Measurements from ENCODE around the gene ETV6. TPM values are rescaled to one million over a fixed set of nuclear protein-coding genes. Genes with fewer than 3 reads are reported as not detected.

ETV6 gene
- total RNA-seq, 2 donors from 2014 or later = 45.9 to 49.0 TPM

- no peaks in the 10 kb centered on the region for H3K27me3 Mint-ChIP-seq
- ATAC-seq (replicated peaks) = peak; percentile 61
- H3K4me1 Mint-ChIP-seq = peaks cover 41% of the 10 kb centered on the region
- H3K36me3 Mint-ChIP-seq (ENCODE audit: low read depth) = peaks cover 75% of the 10 kb centered on the region
- H3K4me3 Mint-ChIP-seq = peak overlapping the region; percentile 92
- peak overlapping the region; percentile 96 for H3K27ac Mint-ChIP-seq
- no peaks in the 10 kb centered on the region for H3K9me3 Mint-ChIP-seq
These were observed 3.8 kb downstream of the ETV6 start for GRCh38 chr12:11653215-11653753.

GRCh38 chr12:11654338-11654737 is 4.9 kb downstream of the ETV6 start:
- no peak overlapping the region for H3K27ac Mint-ChIP-seq

GRCh38 chr12:11654802-11655201 is 5.3 kb downstream of the ETV6 start:
- Mint-ChIP-seq H3K4me3 (peak overlapping the region; percentile 92), H3K27me3 (no peaks in the 10 kb centered on the region), H3K4me1 (peaks cover 56% of the 10 kb centered on the region), H3K36me3 (ENCODE audit: low read depth) (peaks cover 74% of the 10 kb centered on the region), H3K27ac (no peak overlapping the region), H3K9me3 (no peaks in the 10 kb centered on the region)
- ATAC-seq (replicated peaks) = no peak

More at GRCh38 chr12:11654338-11654737, 4.9 kb downstream of the ETV6 start:
- peaks cover 74% of the 10 kb centered on the region for H3K36me3 Mint-ChIP-seq (ENCODE audit: low read depth)
- no peaks in the 10 kb centered on the region for H3K9me3 Mint-ChIP-seq
- peak overlapping the region; percentile 92 for H3K4me3 Mint-ChIP-seq
- peaks cover 51% of the 10 kb centered on the region for H3K4me1 Mint-ChIP-seq
- ATAC-seq (replicated peaks) = no peak
- no peaks in the 10 kb centered on the region for H3K27me3 Mint-ChIP-seq

DNA sequence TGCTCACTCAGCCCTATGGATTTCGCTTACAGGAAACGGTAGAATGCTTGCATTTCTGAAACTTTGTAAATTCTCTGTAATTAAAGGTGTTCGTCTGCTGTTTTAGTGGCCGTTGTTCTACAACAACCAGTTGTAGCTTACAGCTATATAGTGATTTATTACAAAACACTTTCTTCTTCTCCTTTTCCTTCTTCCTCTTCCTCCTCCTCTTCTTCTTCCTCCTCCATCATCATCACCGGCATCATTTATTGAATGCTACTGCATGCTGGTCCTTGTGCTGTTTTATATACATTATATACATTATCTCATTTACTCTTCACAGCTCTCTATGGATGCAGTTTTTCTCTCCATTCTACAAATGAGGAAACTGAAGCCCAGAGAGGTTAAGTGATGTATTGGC is 6.4 kb downstream of the ETV6 start:
- no peak for ATAC-seq (replicated peaks)
- H3K4me3 Mint-ChIP-seq = peak overlapping the region; percentile 92
- H3K27ac Mint-ChIP-seq = peak overlapping the region; percentile 20
- H3K27me3 Mint-ChIP-seq = no peaks in the 10 kb centered on the region
- peaks cover 60% of the 10 kb centered on the region for H3K4me1 Mint-ChIP-seq
- H3K36me3 Mint-ChIP-seq (ENCODE audit: low read depth) = peaks cover 74% of the 10 kb centered on the region
- H3K9me3 Mint-ChIP-seq = no peaks in the 10 kb centered on the region

DNA sequence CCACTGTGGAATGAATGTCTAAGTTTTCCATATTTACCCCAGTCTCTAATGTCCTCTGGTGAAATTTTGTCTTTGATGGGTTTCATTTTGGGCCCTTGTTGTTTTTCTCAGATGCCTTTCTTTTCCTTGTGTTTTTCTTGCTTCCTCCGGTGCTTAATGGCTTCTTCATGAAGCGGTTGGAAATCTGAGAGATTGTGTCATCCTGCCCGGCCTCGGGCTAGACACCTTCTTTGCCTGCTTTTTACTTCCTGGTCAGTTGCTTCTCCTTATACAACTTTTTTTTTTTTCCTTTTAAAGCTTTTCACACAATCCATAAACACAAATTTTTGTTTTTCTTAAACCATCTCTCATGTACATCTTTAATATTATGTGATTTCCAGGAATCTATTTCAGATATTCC is 7.1 kb downstream of the ETV6 start:
- peak overlapping the region; percentile 92 for H3K4me3 Mint-ChIP-seq
- peaks cover 74% of the 10 kb centered on the region for H3K36me3 Mint-ChIP-seq (ENCODE audit: low read depth)
- H3K27ac Mint-ChIP-seq = peak overlapping the region; percentile 76
- H3K4me1 Mint-ChIP-seq = peaks cover 63% of the 10 kb centered on the region
- ATAC-seq (replicated peaks) = no peak
- no peaks in the 10 kb centered on the region for H3K9me3 Mint-ChIP-seq
- no peaks in the 10 kb centered on the region for H3K27me3 Mint-ChIP-seq

DNA sequence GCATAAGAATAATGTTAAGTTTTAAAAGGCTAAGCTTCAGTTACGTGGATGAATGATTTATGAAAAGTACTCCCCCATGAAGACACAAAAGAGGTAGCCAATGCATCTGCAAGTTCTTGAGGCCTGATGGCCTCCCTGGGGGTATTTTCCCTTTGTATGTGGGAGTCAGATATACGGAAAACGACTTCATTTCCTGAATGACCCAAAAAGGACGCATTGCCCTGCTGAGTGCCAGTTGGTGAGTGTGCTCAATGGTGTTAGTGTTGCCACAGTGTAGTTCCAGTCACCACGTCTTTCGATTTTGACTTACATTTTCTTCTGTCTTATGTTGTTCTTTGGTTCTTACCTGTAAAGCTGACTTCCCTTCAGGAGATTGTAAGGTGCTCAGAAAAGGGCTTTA is 8.0 kb downstream of the ETV6 start:
- Mint-ChIP-seq H3K36me3 (ENCODE audit: low read depth) (peaks cover 74% of the 10 kb centered on the region), H3K27me3 (no peaks in the 10 kb centered on the region), H3K4me1 (peaks cover 72% of the 10 kb centered on the region), H3K27ac (peak overlapping the region; percentile 76), H3K9me3 (no peaks in the 10 kb centered on the region), H3K4me3 (peak overlapping the region; percentile 92)
- ATAC-seq (replicated peaks) = peak; percentile 47

DNA sequence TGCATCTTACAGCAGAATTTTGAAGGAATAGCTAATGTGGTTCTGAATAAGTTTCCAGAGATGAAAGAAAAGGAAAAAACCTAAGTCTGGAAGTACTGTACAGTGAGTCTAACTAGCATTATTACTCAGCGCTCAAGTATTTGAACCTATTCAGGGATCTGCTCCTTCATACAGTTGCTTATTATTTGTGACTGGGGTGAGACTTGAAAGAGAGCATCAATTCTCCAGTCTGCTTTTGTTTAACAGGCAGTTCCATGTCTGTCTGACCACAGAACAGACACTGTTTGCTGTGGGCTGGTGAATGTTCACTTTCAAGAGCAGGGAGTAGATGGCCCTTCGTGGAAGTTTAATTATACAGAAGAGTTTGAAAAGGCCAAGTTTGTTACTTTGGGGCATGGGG is 9.3 kb downstream of the ETV6 start:
- H3K27ac Mint-ChIP-seq = peak overlapping the region; percentile 55
- H3K4me3 Mint-ChIP-seq = peak overlapping the region; percentile 92
- peak; percentile 72 for ATAC-seq (replicated peaks)
- no peaks in the 10 kb centered on the region for H3K27me3 Mint-ChIP-seq
- H3K36me3 Mint-ChIP-seq (ENCODE audit: low read depth) = peaks cover 72% of the 10 kb centered on the region
- no peaks in the 10 kb centered on the region for H3K9me3 Mint-ChIP-seq
- H3K4me1 Mint-ChIP-seq = peaks cover 72% of the 10 kb centered on the region

GRCh38 chr12:11660624-11661023 is 11.2 kb downstream of the ETV6 start:
- H3K27me3 Mint-ChIP-seq = no peaks in the 10 kb centered on the region
- H3K36me3 Mint-ChIP-seq (ENCODE audit: low read depth) = peaks cover 81% of the 10 kb centered on the region
- H3K27ac Mint-ChIP-seq = no peak overlapping the region
- H3K9me3 Mint-ChIP-seq = no peaks in the 10 kb centered on the region
- peaks cover 79% of the 10 kb centered on the region for H3K4me1 Mint-ChIP-seq
- no peak for ATAC-seq (replicated peaks)
- no peak overlapping the region for H3K4me3 Mint-ChIP-seq

GRCh38 chr12:11661491-11662089 is 12.1 kb downstream of the ETV6 start:
- Mint-ChIP-seq H3K27ac (peak overlapping the region; percentile 48), H3K4me1 (peaks cover 75% of the 10 kb centered on the region), H3K27me3 (no peaks in the 10 kb centered on the region), H3K36me3 (ENCODE audit: low read depth) (peaks cover 71% of the 10 kb centered on the region), H3K9me3 (no peaks in the 10 kb centered on the region), H3K4me3 (peak overlapping the region; percentile 63)
- ATAC-seq (replicated peaks) = no peak

DNA sequence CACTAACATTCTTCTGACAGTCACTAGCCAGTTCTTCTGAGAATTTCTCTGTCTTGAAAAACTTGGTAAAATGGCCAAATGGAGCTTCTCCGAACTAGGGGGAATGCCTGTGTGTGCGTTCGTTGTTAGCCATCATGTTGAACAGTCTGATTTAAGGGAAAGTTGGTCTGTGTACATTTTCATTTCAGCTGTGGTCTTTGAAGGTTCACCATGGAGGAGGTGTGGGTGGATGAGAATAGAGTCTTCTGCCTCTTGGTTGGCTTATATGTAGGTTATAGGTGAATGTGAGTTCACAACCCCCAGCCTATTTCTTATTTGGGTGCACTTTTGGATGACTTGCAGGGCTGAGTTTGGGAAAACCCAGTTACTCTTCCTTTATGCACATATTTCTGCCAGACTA is 12.9 kb downstream of the ETV6 start:
- no peak overlapping the region for H3K27ac Mint-ChIP-seq
- H3K4me3 Mint-ChIP-seq = peak overlapping the region; percentile 63
- H3K36me3 Mint-ChIP-seq (ENCODE audit: low read depth) = peaks cover 63% of the 10 kb centered on the region
- H3K27me3 Mint-ChIP-seq = no peaks in the 10 kb centered on the region
- H3K9me3 Mint-ChIP-seq = no peaks in the 10 kb centered on the region
- peaks cover 68% of the 10 kb centered on the region for H3K4me1 Mint-ChIP-seq
- peak; percentile 42 for ATAC-seq (replicated peaks)

GRCh38 chr12:11663130-11663529 is 13.7 kb downstream of the ETV6 start:
- Mint-ChIP-seq H3K4me1 (peaks cover 62% of the 10 kb centered on the region), H3K27ac (no peak overlapping the region), H3K36me3 (ENCODE audit: low read depth) (peaks cover 58% of the 10 kb centered on the region), H3K4me3 (peak overlapping the region; percentile 63), H3K27me3 (no peaks in the 10 kb centered on the region), H3K9me3 (no peaks in the 10 kb centered on the region)
- no peak for ATAC-seq (replicated peaks)

DNA sequence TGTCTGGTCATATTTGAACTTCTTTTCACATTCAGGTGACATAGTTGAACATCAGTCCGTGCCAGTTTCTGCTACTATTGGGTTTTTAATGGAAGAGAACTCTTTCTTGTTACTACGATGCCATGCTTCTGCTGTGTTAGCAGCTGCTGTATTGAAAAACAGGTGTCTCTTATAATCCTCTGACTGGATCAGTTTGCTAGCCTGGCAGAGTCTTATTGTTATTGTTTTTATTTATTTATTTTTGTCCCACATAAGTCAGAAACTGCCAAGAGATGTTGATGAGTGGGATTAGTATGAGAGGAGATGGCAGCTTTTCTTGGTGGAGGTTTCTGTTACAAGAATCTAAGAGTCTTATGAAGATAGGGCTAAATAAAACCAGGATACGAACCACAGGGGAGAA is 14.6 kb downstream of the ETV6 start:
- no peak overlapping the region for H3K4me3 Mint-ChIP-seq
- no peak overlapping the region for H3K27ac Mint-ChIP-seq
- peaks cover 61% of the 10 kb centered on the region for H3K36me3 Mint-ChIP-seq (ENCODE audit: low read depth)
- H3K4me1 Mint-ChIP-seq = peaks cover 62% of the 10 kb centered on the region
- H3K27me3 Mint-ChIP-seq = no peaks in the 10 kb centered on the region
- no peaks in the 10 kb centered on the region for H3K9me3 Mint-ChIP-seq
- ATAC-seq (replicated peaks) = no peak

- peaks cover 54% of the 10 kb centered on the region for H3K4me1 Mint-ChIP-seq
- H3K27me3 Mint-ChIP-seq = no peaks in the 10 kb centered on the region
- ATAC-seq (replicated peaks) = peak; percentile 5
- peaks cover 46% of the 10 kb centered on the region for H3K36me3 Mint-ChIP-seq (ENCODE audit: low read depth)
- H3K4me3 Mint-ChIP-seq = no peak overlapping the region
- peak overlapping the region; percentile 20 for H3K27ac Mint-ChIP-seq
- H3K9me3 Mint-ChIP-seq = no peaks in the 10 kb centered on the region
These were observed 16.9 kb downstream of the ETV6 start for GRCh38 chr12:11666131-11667050.

GRCh38 chr12:11667171-11667570 is 17.7 kb downstream of the ETV6 start:
- no peak overlapping the region for H3K4me3 Mint-ChIP-seq
- no peak overlapping the region for H3K27ac Mint-ChIP-seq
- H3K4me1 Mint-ChIP-seq = peaks cover 47% of the 10 kb centered on the region
- H3K27me3 Mint-ChIP-seq = no peaks in the 10 kb centered on the region
- no peak for ATAC-seq (replicated peaks)
- H3K9me3 Mint-ChIP-seq = no peaks in the 10 kb centered on the region
- H3K36me3 Mint-ChIP-seq (ENCODE audit: low read depth) = peaks cover 38% of the 10 kb centered on the region

DNA sequence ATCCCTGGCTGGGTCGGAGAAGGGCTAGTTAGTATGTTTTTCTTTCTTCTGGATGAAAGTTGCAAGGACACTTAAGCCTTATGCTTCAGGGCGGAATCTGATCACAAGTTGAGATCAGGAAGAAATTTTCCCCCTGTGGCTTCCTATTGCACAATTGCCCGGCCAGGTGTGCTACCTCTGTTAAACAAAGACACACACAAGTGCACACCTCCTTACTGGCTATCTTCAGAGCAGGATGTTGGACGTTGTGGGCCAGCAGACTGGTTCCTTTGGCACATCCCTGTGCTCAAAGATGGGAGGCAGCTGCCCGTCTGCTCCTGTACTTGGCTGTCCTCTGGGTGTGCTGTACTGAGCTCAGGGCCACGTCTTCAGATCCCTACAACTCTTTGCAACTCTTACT is 19.1 kb downstream of the ETV6 start:
- Mint-ChIP-seq H3K27ac (no peak overlapping the region), H3K4me3 (no peak overlapping the region), H3K27me3 (no peaks in the 10 kb centered on the region), H3K36me3 (ENCODE audit: low read depth) (peaks cover 26% of the 10 kb centered on the region), H3K4me1 (peaks cover 42% of the 10 kb centered on the region), H3K9me3 (no peaks in the 10 kb centered on the region)
- ATAC-seq (replicated peaks) = no peak
